ENCODE measurements around the gene FBXL20. TPM values are rescaled to one million over a fixed set of nuclear protein-coding genes. Genes with fewer than 3 reads are reported as not detected.
A peak's percentile ranks its signal among the peaks of the same experiment; 100 is the strongest.
"Not testable (repeated sequence)": the region's sequence is repeated elsewhere in the genome, so short reads cannot be mapped to it uniquely, and the experiment has no call there.

The FBXL20 gene
- total and polyA plus RNA-seq, 2 donors (not counting 1 experiment from before 2014, with no cell fraction given) = 7.6 to 14.5 TPM

GRCh38 chr17:39450051-39450450 is 48.6 kb upstream of the FBXL20 start:
- no peak for DNase-seq (ENCODE audit: low read depth in 2 of 2)
- TF ChIP-seq CTCF (conservative IDR thresholded peaks at IDR 0.05 in 1 of 2, IDR thresholded peaks at IDR 0.05 in 1 of 2; ENCODE audit: low read depth in 1 of 2, low read length in 2 of 2) (no peak), EZH2 (IDR thresholded peaks at IDR 0.05; ENCODE audit: low read length, missing control alignments) (no peak)
- H3K9me3 ChIP-seq (ENCODE audit: control insufficient read depth, insufficient read depth, low read depth, low read length) = no peaks in the 10 kb centered on the region
- H4K20me1 ChIP-seq (ENCODE audit: control insufficient read depth, extremely low read depth, insufficient read depth, low read length) = no peaks in the 10 kb centered on the region
- no peaks in the 10 kb centered on the region for H3K27me3 ChIP-seq (ENCODE audit: control insufficient read depth, insufficient read depth, low read length)
- H3K36me3 ChIP-seq (ENCODE audit: control insufficient read depth, insufficient read depth, low read length) = peaks cover 2% of the 10 kb centered on the region
- peak overlapping the region; percentile 63 to 99 (median 76) for H3K4me3 ChIP-seq (replicated peaks in 1 of 4; ENCODE audit: control extremely low read depth in 1 of 4, insufficient read depth in 1 of 4, low read depth in 3 of 4, low read length in 4 of 4)
- peaks cover 33% of the 10 kb centered on the region for H3K79me2 ChIP-seq (ENCODE audit: control insufficient read depth, insufficient read depth, low read length)
- no peak overlapping the region for H2AFZ ChIP-seq (ENCODE audit: low read length)
- H3K27ac ChIP-seq (ENCODE audit: insufficient read depth, low read length) = peak overlapping the region; percentile 22
- H3K9ac ChIP-seq (ENCODE audit: insufficient read depth, low read length) = no peak overlapping the region
- H3K4me1 ChIP-seq (ENCODE audit: control insufficient read depth, extremely low read depth, insufficient read depth, low read length) = no peaks in the 10 kb centered on the region
- peak overlapping the region; percentile 85 for H3K4me2 ChIP-seq (ENCODE audit: extremely low read depth, insufficient read depth, low read length)

- H3K27ac ChIP-seq (ENCODE audit: insufficient read depth, low read length) = no peak overlapping the region
- H3K36me3 ChIP-seq (ENCODE audit: control insufficient read depth, insufficient read depth, low read length) = peaks cover 4% of the 10 kb centered on the region
- no peak overlapping the region for H2AFZ ChIP-seq (ENCODE audit: low read length)
- H3K4me2 ChIP-seq (ENCODE audit: extremely low read depth, insufficient read depth, low read length) = no peak overlapping the region
- peaks cover 33% of the 10 kb centered on the region for H3K79me2 ChIP-seq (ENCODE audit: control insufficient read depth, insufficient read depth, low read length)
- no peak overlapping the region for H3K4me3 ChIP-seq (replicated peaks in 1 of 4; ENCODE audit: control extremely low read depth in 1 of 4, insufficient read depth in 1 of 4, low read depth in 3 of 4, low read length in 4 of 4)
- H3K9me3 ChIP-seq (ENCODE audit: control insufficient read depth, insufficient read depth, low read depth, low read length) = no peaks in the 10 kb centered on the region
- no peak for DNase-seq (ENCODE audit: low read depth in 2 of 2)
- H4K20me1 ChIP-seq (ENCODE audit: control insufficient read depth, extremely low read depth, insufficient read depth, low read length) = no peaks in the 10 kb centered on the region
- no peaks in the 10 kb centered on the region for H3K27me3 ChIP-seq (ENCODE audit: control insufficient read depth, insufficient read depth, low read length)
- no peak for TF ChIP-seq EZH2 (IDR thresholded peaks at IDR 0.05; ENCODE audit: low read length, missing control alignments)
- TF ChIP-seq CTCF (conservative IDR thresholded peaks at IDR 0.05 in 1 of 2, IDR thresholded peaks at IDR 0.05 in 1 of 2; ENCODE audit: low read depth in 1 of 2, low read length in 2 of 2) = no peak
- no peak overlapping the region for H3K9ac ChIP-seq (ENCODE audit: insufficient read depth, low read length)
- no peaks in the 10 kb centered on the region for H3K4me1 ChIP-seq (ENCODE audit: control insufficient read depth, extremely low read depth, insufficient read depth, low read length)
Measured at GRCh38 chr17:39447561-39447960, 46.1 kb upstream of the FBXL20 start.

GRCh38 chr17:39443326-39443725 is 41.9 kb upstream of the FBXL20 start:
- Histone ChIP-seq H3K9ac (ENCODE audit: insufficient read depth, low read length) (no peak overlapping the region), H3K4me2 (ENCODE audit: extremely low read depth, insufficient read depth, low read length) (no peak overlapping the region), H3K79me2 (ENCODE audit: control insufficient read depth, insufficient read depth, low read length) (peaks cover 9% of the 10 kb centered on the region), H3K27me3 (ENCODE audit: control insufficient read depth, insufficient read depth, low read length) (no peaks in the 10 kb centered on the region), H4K20me1 (ENCODE audit: control insufficient read depth, extremely low read depth, insufficient read depth, low read length) (no peaks in the 10 kb centered on the region), H2AFZ (ENCODE audit: low read length) (no peak overlapping the region), H3K4me3 (replicated peaks in 1 of 4; ENCODE audit: control extremely low read depth in 1 of 4, insufficient read depth in 1 of 4, low read depth in 3 of 4, low read length in 4 of 4) (no peak overlapping the region), H3K27ac (ENCODE audit: insufficient read depth, low read length) (no peak overlapping the region), H3K36me3 (ENCODE audit: control insufficient read depth, insufficient read depth, low read length) (peaks cover 4% of the 10 kb centered on the region), H3K4me1 (ENCODE audit: control insufficient read depth, extremely low read depth, insufficient read depth, low read length) (no peaks in the 10 kb centered on the region), H3K9me3 (ENCODE audit: control insufficient read depth, insufficient read depth, low read depth, low read length) (no peaks in the 10 kb centered on the region)
- DNase-seq (ENCODE audit: low read depth in 2 of 2) = no peak
- TF ChIP-seq EZH2 (IDR thresholded peaks at IDR 0.05; ENCODE audit: low read length, missing control alignments) = no peak
- no peak for TF ChIP-seq CTCF (conservative IDR thresholded peaks at IDR 0.05 in 1 of 2, IDR thresholded peaks at IDR 0.05 in 1 of 2; ENCODE audit: low read depth in 1 of 2, low read length in 2 of 2)

- H2AFZ ChIP-seq (ENCODE audit: low read length); H3K36me3 ChIP-seq (ENCODE audit: control insufficient read depth, insufficient read depth, low read length); DNase-seq (ENCODE audit: low read depth in 2 of 2); H3K4me1 ChIP-seq (ENCODE audit: control insufficient read depth, extremely low read depth, insufficient read depth, low read length); H3K9ac ChIP-seq (ENCODE audit: insufficient read depth, low read length); H3K27me3 ChIP-seq (ENCODE audit: control insufficient read depth, insufficient read depth, low read length); H3K4me2 ChIP-seq (ENCODE audit: extremely low read depth, insufficient read depth, low read length); H3K9me3 ChIP-seq (ENCODE audit: control insufficient read depth, insufficient read depth, low read depth, low read length); H3K27ac ChIP-seq (ENCODE audit: insufficient read depth, low read length); H3K79me2 ChIP-seq (ENCODE audit: control insufficient read depth, insufficient read depth, low read length); H4K20me1 ChIP-seq (ENCODE audit: control insufficient read depth, extremely low read depth, insufficient read depth, low read length); H3K4me3 ChIP-seq (replicated peaks in 1 of 4; ENCODE audit: control extremely low read depth in 1 of 4, insufficient read depth in 1 of 4, low read depth in 3 of 4, low read length in 4 of 4): not testable (repeated sequence)
Measured at GRCh38 chr17:39439868-39440267, 38.4 kb upstream of the FBXL20 start.

Data from fibroblast of lung (primary cell).